IMR-90 (cell line): ENCODE data around the gene GAMT.

ENCODE experiments used
- BHLHE40 ChIP-seq: fragments of 150-350 bp; IDR thresholded peaks from 2 replicates; pipeline ENCODE4 v1.6.1; 2016; ENCODE audit warnings: mild to moderate bottlenecking, low read depth, low read length
- CTCF ChIP-seq: conservative IDR thresholded peaks from 2 replicates; pipeline ENCODE4 v1.5.1; 2012; ENCODE audit warnings: mild to moderate bottlenecking, low read depth, low read length, improper control_type of control experiment
- FOS ChIP-seq: fragments of 150-350 bp; IDR thresholded peaks from 2 replicates; pipeline ENCODE4 v1.6.1; 2016; ENCODE audit warnings: low read depth, low read length
- POLR2A ChIP-seq: IDR thresholded peaks from 2 replicates; pipeline ENCODE4 v1.6.1; 2012; ENCODE audit warnings: mild to moderate bottlenecking, low read depth, low read length
- RFX5 ChIP-seq: IDR thresholded peaks from 2 replicates; pipeline ENCODE4 v1.8.0; 2012; ENCODE audit warnings: low read depth, mild to moderate bottlenecking, low read length, moderate library complexity
- TF ChIP-seq, protein P1 (sequence below): fragments of 150-350 bp; IDR thresholded peaks from 2 replicates; pipeline ENCODE4 v1.6.1; 2017; ENCODE audit warnings: mild to moderate bottlenecking, antibody characterized with exemption, low read length, low read depth

DNA sequence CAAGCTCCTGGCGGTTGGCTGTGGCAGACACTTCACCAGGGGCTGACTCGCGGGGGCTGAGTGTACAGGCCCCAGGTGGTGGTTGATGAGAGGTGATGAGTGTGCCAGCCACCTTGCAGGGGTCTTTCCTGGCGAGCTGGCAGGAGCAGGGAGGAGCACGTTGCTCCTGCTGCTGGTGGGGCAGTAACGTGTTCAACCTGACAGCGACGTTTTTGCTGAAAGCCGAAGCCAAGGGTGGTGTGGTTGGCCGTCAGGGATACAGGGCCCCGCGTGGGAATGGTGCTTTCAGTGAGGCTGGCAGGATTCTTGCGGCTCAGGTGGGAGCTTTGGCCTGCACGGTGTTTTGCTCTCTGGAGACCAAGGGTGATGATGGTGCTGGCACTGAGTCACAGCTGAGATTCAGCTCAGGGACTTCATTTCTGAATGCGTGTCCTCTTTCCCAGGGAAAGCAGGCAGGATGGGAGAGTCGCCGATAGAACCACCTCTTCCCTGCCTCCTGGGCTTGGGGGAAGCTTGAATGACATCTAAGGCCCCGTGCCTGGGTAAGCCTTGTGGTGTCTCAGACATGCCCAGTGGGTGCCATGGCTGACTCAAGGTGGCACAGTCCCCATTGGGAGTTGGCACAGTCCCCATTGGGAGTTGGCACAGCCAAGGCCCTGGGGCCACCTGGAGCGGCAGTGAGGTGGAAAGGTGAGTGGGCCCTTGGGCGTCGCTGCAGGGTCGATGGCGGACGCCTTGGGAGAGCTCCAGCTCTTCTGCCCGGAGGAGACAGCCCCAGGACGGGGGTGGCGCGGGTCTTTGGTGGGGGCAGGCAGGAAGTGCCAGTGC is 14.9 kb upstream of the GAMT start:
- TF ChIP-seq CTCF (no peak), FOS (0 out of 2 replicates have a peak, but pooled peaks have one; percentile 19), POLR2A (no peak), BHLHE40 (no peak), RFX5 (no peak)
- TF ChIP-seq, protein P1, sequence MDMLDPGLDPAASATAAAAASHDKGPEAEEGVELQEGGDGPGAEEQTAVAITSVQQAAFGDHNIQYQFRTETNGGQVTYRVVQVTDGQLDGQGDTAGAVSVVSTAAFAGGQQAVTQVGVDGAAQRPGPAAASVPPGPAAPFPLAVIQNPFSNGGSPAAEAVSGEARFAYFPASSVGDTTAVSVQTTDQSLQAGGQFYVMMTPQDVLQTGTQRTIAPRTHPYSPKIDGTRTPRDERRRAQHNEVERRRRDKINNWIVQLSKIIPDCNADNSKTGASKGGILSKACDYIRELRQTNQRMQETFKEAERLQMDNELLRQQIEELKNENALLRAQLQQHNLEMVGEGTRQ = no peak
